HepG2 (cell line): Measurements from ENCODE around the gene ZC3H13. TPM values are rescaled to one million over a fixed set of nuclear protein-coding genes. Genes with fewer than 3 reads are reported as not detected.

Experiments
- ATAC-seq: fragments of 200-7000 bp; cut with Tn5 transposase; 3 replicates; pipeline ENCODE4 v1.9.1; 2020; ENCODE audit warnings: mild to moderate bottlenecking, moderate library complexity
- BruUV-seq: library from RNA; stranded (reverse); fragments of 400-500 nt; replicated peaks from 2 replicates; lab custom pipeline; 2021; lab: Mats Ljungman, UMichigan
- CTCF ChIA-PET: fragments of 300-600 bp; formaldehyde crosslinking; extraction: SDS; loops from one replicate; lab custom pipeline; 2021; ENCODE audit warnings: low total read pairs, inconsistent platforms, low intra/inter-chr PET ratio; lab: Yijun Ruan, JAX
- POLR2A ChIA-PET: fragments of 350-600 bp; sonication (Branson Sonifier 250); formaldehyde crosslinking; loops from one replicate; lab custom pipeline; 2020; ENCODE audit warnings: antibody characterized with exemption, inconsistent platforms; lab: Yijun Ruan, JAX
- DNase-seq: peaks from one replicate; pipeline ENCODE4 v3.0.0-alpha.2; 2015; ENCODE audit warnings: low spot score
- FAIRE-seq: peaks from 3 replicates; lab custom pipeline; 2011; peaks lifted over from hg19 to GRCh38; lab: Jason Lieb, UNC
- H2AFZ ChIP-seq: one replicate; pipeline ENCODE4 v1.6.1; 2011; ENCODE audit warnings: low read length, inconsistent platforms
- H3K27ac ChIP-seq: fragments of 300-600 bp; 3 replicates; pipeline ENCODE4 v1.8.0; 2011; ENCODE audit warnings: mixed run types, mild to moderate bottlenecking, mixed read lengths, low read length, inconsistent platforms; ENCODE audit not compliant: insufficient read depth; ENCODE audit errors: extremely low read length
- H3K27me3 ChIP-seq, 2 experiments: fragments of 200-600 bp in 1 of 2; 2 replicates in 1 of 2; 3 replicates in 1 of 2; pipeline versions ENCODE4 v1.6.0 to v1.8.0; 2011; ENCODE audit warnings: low read length in 2 of 2, mild to moderate bottlenecking in 2 of 2, moderate library complexity in 2 of 2, inconsistent platforms in 1 of 2; ENCODE audit not compliant: insufficient read depth in 2 of 2, control insufficient read depth in 1 of 2
- H3K36me3 ChIP-seq, 2 experiments: fragments of 200-600 bp in 1 of 2; replicated peaks in 1 of 2; 2 replicates in 1 of 2; 3 replicates in 1 of 2; pipeline versions ENCODE4 v1.5.1 to v1.8.0; 2011; ENCODE audit warnings: low read length in 2 of 2, inconsistent platforms in 1 of 2; ENCODE audit not compliant: insufficient read depth in 2 of 2, control insufficient read depth in 1 of 2
- H3K4me1 ChIP-seq: 2 replicates; pipeline ENCODE4 v1.5.1; 2012; ENCODE audit warnings: low read length, inconsistent platforms; ENCODE audit not compliant: insufficient read depth
- H3K4me2 ChIP-seq: 2 replicates; pipeline ENCODE4 v1.6.0; 2011; ENCODE audit warnings: low read depth, low read length, inconsistent platforms
- H3K4me3 ChIP-seq, 3 experiments: fragments of 200-600 bp in 1 of 3; sonication (generic), shearing (Covaris generic) in 1 of 3; replicated peaks in 1 of 3; 2 replicates each; pipeline ENCODE4 v1.5.1; 2011 to 2016; ENCODE audit warnings: low read length in 3 of 3, inconsistent platforms in 2 of 3, low read depth in 2 of 3, mild to moderate bottlenecking in 2 of 3, control low read depth in 1 of 3, mixed read lengths in 1 of 3; ENCODE audit not compliant: insufficient read depth in 1 of 3
- H3K79me2 ChIP-seq: one replicate; pipeline ENCODE4 v1.6.1; 2011; ENCODE audit warnings: low read length, inconsistent platforms; ENCODE audit not compliant: insufficient read depth
- H3K9ac ChIP-seq: 2 replicates; pipeline ENCODE4 v1.6.0; 2011; ENCODE audit warnings: mild to moderate bottlenecking, low read depth, low read length, inconsistent platforms; ENCODE audit not compliant: insufficient read depth
- H3K9me3 ChIP-seq: 2 replicates; pipeline ENCODE4 v1.5.1; 2012; ENCODE audit warnings: mild to moderate bottlenecking, low read length
- H4K20me1 ChIP-seq: 2 replicates; pipeline ENCODE4 v1.6.0; 2011; ENCODE audit warnings: inconsistent platforms, mild to moderate bottlenecking, low read length, moderate library complexity; ENCODE audit not compliant: insufficient read depth
- JUNB ChIP-seq: sonication (generic); formaldehyde crosslinking; IDR thresholded peaks from 2 replicates; pipeline ENCODE4 v1.8.0; 2022; ENCODE audit warnings: missing genetic modification reagents, mild to moderate bottlenecking, borderline replicate concordance
- SP140L ChIP-seq: sonication (generic); formaldehyde crosslinking; IDR thresholded peaks from 2 replicates; pipeline ENCODE4 v1.4.0; 2020; ENCODE audit warnings: missing genetic modification reagents, borderline replicate concordance
- THYN1 ChIP-seq: sonication (generic); formaldehyde crosslinking; IDR thresholded peaks from 2 replicates; pipeline ENCODE4 v1.8.1; 2023; ENCODE audit warnings: low read depth, mild to moderate bottlenecking, moderate library complexity, missing genetic modification reagents, borderline replicate concordance
- ZFP36L2 ChIP-seq: sonication (generic); formaldehyde crosslinking; IDR thresholded peaks from 2 replicates; pipeline ENCODE4 v1.4.0; 2020; ENCODE audit warnings: missing genetic modification reagents
- ZNF256 ChIP-seq: sonication (generic); formaldehyde crosslinking; conservative IDR thresholded peaks from 2 replicates; pipeline ENCODE4 v1.4.0; 2020; ENCODE audit warnings: missing genetic modification reagents
- ZNF460 ChIP-seq: sonication (generic); formaldehyde crosslinking; IDR thresholded peaks from 2 replicates; pipeline ENCODE4 v1.5.1; 2020; ENCODE audit warnings: missing genetic modification reagents, mild to moderate bottlenecking, borderline replicate concordance
- ZNF644 ChIP-seq: IDR thresholded peaks from 2 replicates; pipeline ENCODE4 v1.6.1; 2016; ENCODE audit warnings: low read depth
- ZNF883 ChIP-seq: sonication (generic); formaldehyde crosslinking; IDR thresholded peaks from 2 replicates; pipeline ENCODE4 v1.5.1; 2020; ENCODE audit warnings: mild to moderate bottlenecking, missing genetic modification reagents; ENCODE audit errors: not compliant biosample characterization
- WGBS: methylation state at CpG from one replicate; pipeline ENCODE4 v1.1.6; 2017; ENCODE audit warnings: low lambda C conversion rate; 5-methylcytosine and 5-hydroxymethylcytosine counted together
- in situ Hi-C: cut with HindIII; loops from 2 replicates; pipeline ENCODE4 v1.10.0; 2017; ENCODE audit warnings: low pct_unique_long_range_greater_than_20kb; ENCODE audit not compliant: extremely low pct_ligation_motif_present
- intact Hi-C: fragments of 100-400 bp; cut with micrococcal nuclease; formaldehyde crosslinking; loops from one replicate; pipeline ENCODE4 v1.10.0; 2022; ENCODE audit not compliant: unreplicated experiment
- polyA plus RNA-seq, 8 experiments: library from polyadenylated mRNA; depleted of rRNA in 3 of 8; stranded (reverse) in 7 of 8; unstranded in 1 of 8; fragments of >200 nt; fragmentation: Illumina TruSeq in 4 of 8; extraction: Trizol in 4 of 8; gene quantifications; 2 replicates each; pipeline versions ENCODE4 v1.2.1 to v1.2.3, GENCODE V29; 2011 to 2016; ENCODE audit warnings: low read depth in 4 of 8, missing spikeins in 1 of 8, mixed read lengths in 1 of 8; ENCODE audit not compliant: insufficient read depth in 1 of 8
- total RNA-seq, 5 experiments: library from RNA; depleted of rRNA; stranded (reverse); fragments of >200 nt; fragmentation: Illumina TruSeq; extraction: Trizol; gene quantifications; 2 replicates each; pipeline ENCODE4 v1.2.3, GENCODE V29; 2016; ENCODE audit warnings: low read depth in 1 of 5
- TF ChIP-seq, protein P1 (sequence below): sonication (generic); IDR thresholded peaks from 2 replicates; pipeline ENCODE4 v1.6.1; 2016; ENCODE audit warnings: low read depth, borderline replicate concordance
- TF ChIP-seq, protein P2 (sequence below): sonication (generic); formaldehyde crosslinking; IDR thresholded peaks from 2 replicates; pipeline ENCODE4 v1.4.0; 2020; ENCODE audit warnings: mild to moderate bottlenecking, missing genetic modification reagents
- TF ChIP-seq, protein P3 (sequence below): IDR thresholded peaks from 2 replicates; pipeline ENCODE4 v1.6.1; 2016; ENCODE audit warnings: mild to moderate bottlenecking, missing biosample characterization, missing genetic modification reagents
- TF ChIP-seq, protein P4 (sequence below): sonication (generic); formaldehyde crosslinking; IDR thresholded peaks from 2 replicates; pipeline ENCODE4 v1.9.0; 2021; ENCODE audit warnings: missing genetic modification reagents, mild to moderate bottlenecking, borderline replicate concordance

ZC3H13 gene
- total and polyA plus RNA-seq, 2 of the 13 experiments (the other 11 are each of a cell fraction or from before 2014, with no cell fraction given), result 2.7 to 23.5 TPM

DNA sequence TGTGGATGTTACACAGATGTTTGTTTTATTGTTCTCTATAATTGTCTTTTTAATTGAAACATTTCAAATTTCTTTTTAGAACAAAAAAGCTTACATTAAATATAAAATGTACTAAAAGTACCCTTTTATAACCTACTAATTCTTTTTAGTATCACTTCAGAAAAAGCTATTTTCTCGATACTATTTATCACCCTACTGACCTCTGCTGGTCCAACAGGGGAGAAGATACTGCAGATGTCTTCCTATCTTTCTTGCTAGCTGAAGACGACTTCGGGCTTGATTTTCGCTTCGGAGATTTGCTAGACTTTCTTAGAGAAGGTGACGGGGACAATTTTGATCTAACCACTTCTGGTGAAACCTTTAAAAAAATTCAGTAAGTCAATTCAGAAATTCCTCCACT, 42.4 kb downstream of the ZC3H13 start:
- no TSS peak for BruUV-seq
- Histone ChIP-seq H3K9me3 (no peaks in the 10 kb centered on the region), H4K20me1 (no peaks in the 10 kb centered on the region), H3K4me1 (no peaks in the 10 kb centered on the region), H3K4me3 (no peak overlapping the region), H3K36me3 (peaks cover 5 to 26% of the 10 kb centered on the region in 2 experiments; a peak in 4 of 5 replicates), H3K9ac (no peak overlapping the region), H3K79me2 (no peaks in the 10 kb centered on the region), H3K27ac (no peak overlapping the region), H3K27me3 (no peaks in the 10 kb centered on the region), H3K4me2 (no peak overlapping the region), H2AFZ (no peak overlapping the region)
- FAIRE-seq (no peak), ATAC-seq (no peak), DNase-seq (no peak)
- in situ Hi-C loops, result no loop called here
- intact Hi-C loops, result no loop called here
- no peak for TF ChIP-seq ZNF460 (CRISPR knock-in tag)
- TF ChIP-seq ZNF644 (CRISPR knock-in tag), result no peak
- TF ChIP-seq, protein P1, sequence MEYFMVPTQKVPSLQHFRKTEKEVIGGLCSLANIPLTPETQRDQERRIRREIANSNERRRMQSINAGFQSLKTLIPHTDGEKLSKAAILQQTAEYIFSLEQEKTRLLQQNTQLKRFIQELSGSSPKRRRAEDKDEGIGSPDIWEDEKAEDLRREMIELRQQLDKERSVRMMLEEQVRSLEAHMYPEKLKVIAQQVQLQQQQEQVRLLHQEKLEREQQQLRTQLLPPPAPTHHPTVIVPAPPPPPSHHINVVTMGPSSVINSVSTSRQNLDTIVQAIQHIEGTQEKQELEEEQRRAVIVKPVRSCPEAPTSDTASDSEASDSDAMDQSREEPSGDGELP, result no peak
- TF ChIP-seq JUNB (CRISPR knock-in tag), result no peak
- TF ChIP-seq SP140L (CRISPR knock-in tag), result no peak
- TF ChIP-seq, protein P2, sequence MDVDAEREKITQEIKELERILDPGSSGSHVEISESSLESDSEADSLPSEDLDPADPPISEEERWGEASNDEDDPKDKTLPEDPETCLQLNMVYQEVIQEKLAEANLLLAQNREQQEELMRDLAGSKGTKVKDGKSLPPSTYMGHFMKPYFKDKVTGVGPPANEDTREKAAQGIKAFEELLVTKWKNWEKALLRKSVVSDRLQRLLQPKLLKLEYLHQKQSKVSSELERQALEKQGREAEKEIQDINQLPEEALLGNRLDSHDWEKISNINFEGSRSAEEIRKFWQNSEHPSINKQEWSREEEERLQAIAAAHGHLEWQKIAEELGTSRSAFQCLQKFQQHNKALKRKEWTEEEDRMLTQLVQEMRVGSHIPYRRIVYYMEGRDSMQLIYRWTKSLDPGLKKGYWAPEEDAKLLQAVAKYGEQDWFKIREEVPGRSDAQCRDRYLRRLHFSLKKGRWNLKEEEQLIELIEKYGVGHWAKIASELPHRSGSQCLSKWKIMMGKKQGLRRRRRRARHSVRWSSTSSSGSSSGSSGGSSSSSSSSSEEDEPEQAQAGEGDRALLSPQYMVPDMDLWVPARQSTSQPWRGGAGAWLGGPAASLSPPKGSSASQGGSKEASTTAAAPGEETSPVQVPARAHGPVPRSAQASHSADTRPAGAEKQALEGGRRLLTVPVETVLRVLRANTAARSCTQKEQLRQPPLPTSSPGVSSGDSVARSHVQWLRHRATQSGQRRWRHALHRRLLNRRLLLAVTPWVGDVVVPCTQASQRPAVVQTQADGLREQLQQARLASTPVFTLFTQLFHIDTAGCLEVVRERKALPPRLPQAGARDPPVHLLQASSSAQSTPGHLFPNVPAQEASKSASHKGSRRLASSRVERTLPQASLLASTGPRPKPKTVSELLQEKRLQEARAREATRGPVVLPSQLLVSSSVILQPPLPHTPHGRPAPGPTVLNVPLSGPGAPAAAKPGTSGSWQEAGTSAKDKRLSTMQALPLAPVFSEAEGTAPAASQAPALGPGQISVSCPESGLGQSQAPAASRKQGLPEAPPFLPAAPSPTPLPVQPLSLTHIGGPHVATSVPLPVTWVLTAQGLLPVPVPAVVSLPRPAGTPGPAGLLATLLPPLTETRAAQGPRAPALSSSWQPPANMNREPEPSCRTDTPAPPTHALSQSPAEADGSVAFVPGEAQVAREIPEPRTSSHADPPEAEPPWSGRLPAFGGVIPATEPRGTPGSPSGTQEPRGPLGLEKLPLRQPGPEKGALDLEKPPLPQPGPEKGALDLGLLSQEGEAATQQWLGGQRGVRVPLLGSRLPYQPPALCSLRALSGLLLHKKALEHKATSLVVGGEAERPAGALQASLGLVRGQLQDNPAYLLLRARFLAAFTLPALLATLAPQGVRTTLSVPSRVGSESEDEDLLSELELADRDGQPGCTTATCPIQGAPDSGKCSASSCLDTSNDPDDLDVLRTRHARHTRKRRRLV, result no peak
- no peak for TF ChIP-seq ZFP36L2 (CRISPR knock-in tag)
- TF ChIP-seq, protein P3, sequence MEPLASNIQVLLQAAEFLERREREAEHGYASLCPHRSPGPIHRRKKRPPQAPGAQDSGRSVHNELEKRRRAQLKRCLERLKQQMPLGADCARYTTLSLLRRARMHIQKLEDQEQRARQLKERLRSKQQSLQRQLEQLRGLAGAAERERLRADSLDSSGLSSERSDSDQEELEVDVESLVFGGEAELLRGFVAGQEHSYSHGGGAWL (CRISPR knock-in tag), result no peak
- no peak for TF ChIP-seq ZNF883
- no peak for TF ChIP-seq ZNF256
- TF ChIP-seq, protein P4, sequence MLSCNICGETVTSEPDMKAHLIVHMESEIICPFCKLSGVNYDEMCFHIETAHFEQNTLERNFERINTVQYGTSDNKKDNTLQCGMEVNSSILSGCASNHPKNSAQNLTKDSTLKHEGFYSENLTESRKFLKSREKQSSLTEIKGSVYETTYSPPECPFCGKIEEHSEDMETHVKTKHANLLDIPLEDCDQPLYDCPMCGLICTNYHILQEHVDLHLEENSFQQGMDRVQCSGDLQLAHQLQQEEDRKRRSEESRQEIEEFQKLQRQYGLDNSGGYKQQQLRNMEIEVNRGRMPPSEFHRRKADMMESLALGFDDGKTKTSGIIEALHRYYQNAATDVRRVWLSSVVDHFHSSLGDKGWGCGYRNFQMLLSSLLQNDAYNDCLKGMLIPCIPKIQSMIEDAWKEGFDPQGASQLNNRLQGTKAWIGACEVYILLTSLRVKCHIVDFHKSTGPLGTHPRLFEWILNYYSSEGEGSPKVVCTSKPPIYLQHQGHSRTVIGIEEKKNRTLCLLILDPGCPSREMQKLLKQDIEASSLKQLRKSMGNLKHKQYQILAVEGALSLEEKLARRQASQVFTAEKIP (CRISPR knock-in tag), result no peak
- TF ChIP-seq THYN1 (CRISPR knock-in tag), result no peak
- POLR2A ChIA-PET, result no interaction called here
- 93% methylated on average over 6 of the region's 6 CpGs for WGBS
- CTCF ChIA-PET, result no interaction called here
